ENCODE data around the gene PXT1.

PXT1 gene

GRCh38 chr6:36386495-36387439 lies 55.9 kb downstream of the PXT1 start:
- Histone ChIP-seq H3K9ac (ENCODE audit: low read length) (peak overlapping the region; percentile 4), H3K23ac (ENCODE audit: low read length) (peak overlapping the region; percentile 37), H3K79me1 (ENCODE audit: low read length) (no peaks in the 10 kb centered on the region), H3K79me2 (ENCODE audit: control insufficient read depth, insufficient read depth, low read length) (no peaks in the 10 kb centered on the region), H3K27me3 (ENCODE audit: insufficient read depth, low read length, poor library complexity) (peaks cover 30% of the 10 kb centered on the region), H3K27ac (ENCODE audit: low read depth, low read length) (no peak overlapping the region), H2AK5ac (ENCODE audit: low read length) (no peak overlapping the region), H3K18ac (ENCODE audit: low read length) (no peak overlapping the region), H4K8ac (ENCODE audit: low read depth, low read length) (no peak overlapping the region), H4K5ac (ENCODE audit: low read length) (no peak overlapping the region), H3K4me3 (ENCODE audit: low read length) (no peak overlapping the region), H3K4me1 (ENCODE audit: control insufficient read depth, low read depth, low read length) (no peaks in the 10 kb centered on the region), H3K4me2 (ENCODE audit: low read length) (peak overlapping the region; percentile 69), H3K36me3 (ENCODE audit: control insufficient read depth, insufficient read depth, low read length) (no peaks in the 10 kb centered on the region), H2BK15ac (replicated peaks; ENCODE audit: low read depth) (no peak overlapping the region), H3K4ac (ENCODE audit: low read depth, low read length) (no peak overlapping the region), H3K56ac (ENCODE audit: low read length) (peak overlapping the region; percentile 27), H2BK120ac (ENCODE audit: low read depth, low read length) (no peak overlapping the region), H2BK5ac (ENCODE audit: low read length) (no peak overlapping the region)
- no CpG with 5 or more reads among the region's 33 CpGs for WGBS (ENCODE audit: extremely low coverage, insufficient coverage, low lambda C conversion rate)
- peak; percentile 56 for DNase-seq

DNA sequence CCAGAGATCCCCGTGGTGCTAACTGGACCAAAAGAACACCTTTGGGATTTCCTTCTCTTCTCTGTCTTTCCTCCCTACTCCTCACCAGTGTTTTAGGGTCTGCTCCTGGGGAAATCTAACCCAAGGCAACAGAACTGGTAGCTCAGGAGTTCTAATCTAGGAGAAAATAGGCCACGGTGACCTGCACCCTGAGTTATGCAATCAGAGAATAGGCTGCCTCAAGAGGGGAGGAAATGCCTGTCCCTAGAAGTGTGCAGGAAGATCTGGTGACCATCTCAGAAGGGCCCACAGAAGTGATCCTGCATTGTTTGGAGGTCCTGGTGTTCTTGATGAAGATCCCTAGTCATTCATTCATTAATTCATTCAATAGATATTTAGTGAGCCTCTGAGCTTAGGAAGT lies 58.6 kb downstream of the PXT1 start:
- no CpG with 5 or more reads among the region's 2 CpGs for WGBS (ENCODE audit: extremely low coverage, insufficient coverage, low lambda C conversion rate)

DNA sequence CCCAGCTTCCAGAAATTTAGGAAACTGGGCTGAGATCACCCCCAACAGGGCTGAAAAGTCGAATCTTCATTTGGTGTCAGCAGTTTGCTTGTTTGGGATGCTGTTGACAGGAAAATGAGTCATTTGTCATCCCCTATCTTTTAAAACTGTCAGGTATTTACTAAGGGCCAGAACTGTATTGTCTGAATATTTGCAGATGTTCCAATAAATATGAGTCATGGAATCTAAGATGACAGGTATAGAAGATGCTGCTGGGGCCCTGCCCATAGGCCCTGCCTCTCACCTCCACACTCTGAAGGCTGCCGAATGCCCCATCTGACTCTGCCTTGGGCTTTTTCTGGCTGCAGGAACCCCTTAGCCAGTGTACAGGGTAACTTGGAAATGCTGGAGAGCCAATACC lies 59.0 kb downstream of the PXT1 start:
- Histone ChIP-seq H4K8ac (ENCODE audit: low read depth, low read length) (no peak overlapping the region), H3K18ac (ENCODE audit: low read length) (no peak overlapping the region), H3K27ac (ENCODE audit: low read depth, low read length) (no peak overlapping the region), H3K79me1 (ENCODE audit: low read length) (no peaks in the 10 kb centered on the region), H2BK5ac (ENCODE audit: low read length) (no peak overlapping the region), H3K27me3 (ENCODE audit: insufficient read depth, low read length, poor library complexity) (peaks cover 29% of the 10 kb centered on the region), H2AK5ac (ENCODE audit: low read length) (no peak overlapping the region), H2BK120ac (ENCODE audit: low read depth, low read length) (no peak overlapping the region), H4K5ac (ENCODE audit: low read length) (no peak overlapping the region), H3K4me2 (ENCODE audit: low read length) (no peak overlapping the region), H3K4ac (ENCODE audit: low read depth, low read length) (no peak overlapping the region), H3K4me1 (ENCODE audit: control insufficient read depth, low read depth, low read length) (no peaks in the 10 kb centered on the region), H2BK15ac (replicated peaks; ENCODE audit: low read depth) (no peak overlapping the region), H3K56ac (ENCODE audit: low read length) (no peak overlapping the region), H3K36me3 (ENCODE audit: control insufficient read depth, insufficient read depth, low read length) (no peaks in the 10 kb centered on the region), H3K23ac (ENCODE audit: low read length) (no peak overlapping the region), H3K9ac (ENCODE audit: low read length) (no peak overlapping the region), H3K79me2 (ENCODE audit: control insufficient read depth, insufficient read depth, low read length) (no peaks in the 10 kb centered on the region), H3K4me3 (ENCODE audit: low read length) (no peak overlapping the region)
- DNase-seq = no peak
- no CpG with 5 or more reads among the region's 2 CpGs for WGBS (ENCODE audit: extremely low coverage, insufficient coverage, low lambda C conversion rate)

More for the DNA sequence above, 58.6 kb downstream of the PXT1 start:
- no peak overlapping the region for H3K4me2 ChIP-seq (ENCODE audit: low read length)
- no peak overlapping the region for H3K4me3 ChIP-seq (ENCODE audit: low read length)
- no peak overlapping the region for H2BK15ac ChIP-seq (replicated peaks; ENCODE audit: low read depth)
- H3K36me3 ChIP-seq (ENCODE audit: control insufficient read depth, insufficient read depth, low read length) = no peaks in the 10 kb centered on the region
- H3K9ac ChIP-seq (ENCODE audit: low read length) = no peak overlapping the region
- no peak overlapping the region for H3K4ac ChIP-seq (ENCODE audit: low read depth, low read length)
- H3K56ac ChIP-seq (ENCODE audit: low read length) = no peak overlapping the region
- H2AK5ac ChIP-seq (ENCODE audit: low read length) = no peak overlapping the region
- no peaks in the 10 kb centered on the region for H3K4me1 ChIP-seq (ENCODE audit: control insufficient read depth, low read depth, low read length)
- DNase-seq = no peak
- no peak overlapping the region for H2BK120ac ChIP-seq (ENCODE audit: low read depth, low read length)
- peaks cover 30% of the 10 kb centered on the region for H3K27me3 ChIP-seq (ENCODE audit: insufficient read depth, low read length, poor library complexity)
- H3K18ac ChIP-seq (ENCODE audit: low read length) = no peak overlapping the region
- H2BK5ac ChIP-seq (ENCODE audit: low read length) = no peak overlapping the region
- no peak overlapping the region for H3K23ac ChIP-seq (ENCODE audit: low read length)
- H3K79me2 ChIP-seq (ENCODE audit: control insufficient read depth, insufficient read depth, low read length) = no peaks in the 10 kb centered on the region
- no peaks in the 10 kb centered on the region for H3K79me1 ChIP-seq (ENCODE audit: low read length)
- no peak overlapping the region for H3K27ac ChIP-seq (ENCODE audit: low read depth, low read length)
- H4K8ac ChIP-seq (ENCODE audit: low read depth, low read length) = no peak overlapping the region
- no peak overlapping the region for H4K5ac ChIP-seq (ENCODE audit: low read length)

GRCh38 chr6:36382976-36383375 lies 59.7 kb downstream of the PXT1 start:
- H3K4me2 ChIP-seq (ENCODE audit: low read length) = no peak overlapping the region
- no peak overlapping the region for H4K5ac ChIP-seq (ENCODE audit: low read length)
- no peak overlapping the region for H3K23ac ChIP-seq (ENCODE audit: low read length)
- no peak overlapping the region for H4K8ac ChIP-seq (ENCODE audit: low read depth, low read length)
- H3K9ac ChIP-seq (ENCODE audit: low read length) = no peak overlapping the region
- H3K27ac ChIP-seq (ENCODE audit: low read depth, low read length) = no peak overlapping the region
- H3K56ac ChIP-seq (ENCODE audit: low read length) = no peak overlapping the region
- no peak overlapping the region for H3K4me3 ChIP-seq (ENCODE audit: low read length)
- WGBS (ENCODE audit: extremely low coverage, insufficient coverage, low lambda C conversion rate) = no CpG with 5 or more reads among the region's 4 CpGs
- H3K18ac ChIP-seq (ENCODE audit: low read length) = no peak overlapping the region
- H3K79me1 ChIP-seq (ENCODE audit: low read length) = no peaks in the 10 kb centered on the region
- H2BK120ac ChIP-seq (ENCODE audit: low read depth, low read length) = no peak overlapping the region
- peaks cover 25% of the 10 kb centered on the region for H3K27me3 ChIP-seq (ENCODE audit: insufficient read depth, low read length, poor library complexity)
- H3K36me3 ChIP-seq (ENCODE audit: control insufficient read depth, insufficient read depth, low read length) = no peaks in the 10 kb centered on the region
- H2AK5ac ChIP-seq (ENCODE audit: low read length) = no peak overlapping the region
- H3K4me1 ChIP-seq (ENCODE audit: control insufficient read depth, low read depth, low read length) = no peaks in the 10 kb centered on the region
- H2BK5ac ChIP-seq (ENCODE audit: low read length) = no peak overlapping the region
- no peak for DNase-seq
- no peak overlapping the region for H2BK15ac ChIP-seq (replicated peaks; ENCODE audit: low read depth)
- H3K79me2 ChIP-seq (ENCODE audit: control insufficient read depth, insufficient read depth, low read length) = no peaks in the 10 kb centered on the region
- no peak overlapping the region for H3K4ac ChIP-seq (ENCODE audit: low read depth, low read length)

- Histone ChIP-seq H3K27me3 (ENCODE audit: insufficient read depth, low read length, poor library complexity) (peaks cover 14% of the 10 kb centered on the region), H2BK120ac (ENCODE audit: low read depth, low read length) (no peak overlapping the region), H3K18ac (ENCODE audit: low read length) (no peak overlapping the region), H3K4me2 (ENCODE audit: low read length) (no peak overlapping the region), H3K36me3 (ENCODE audit: control insufficient read depth, insufficient read depth, low read length) (no peaks in the 10 kb centered on the region), H2BK5ac (ENCODE audit: low read length) (no peak overlapping the region), H3K79me2 (ENCODE audit: control insufficient read depth, insufficient read depth, low read length) (no peaks in the 10 kb centered on the region), H3K4ac (ENCODE audit: low read depth, low read length) (no peak overlapping the region), H3K4me1 (ENCODE audit: control insufficient read depth, low read depth, low read length) (no peaks in the 10 kb centered on the region), H3K27ac (ENCODE audit: low read depth, low read length) (no peak overlapping the region), H4K5ac (ENCODE audit: low read length) (no peak overlapping the region), H3K79me1 (ENCODE audit: low read length) (no peaks in the 10 kb centered on the region), H2AK5ac (ENCODE audit: low read length) (no peak overlapping the region), H3K23ac (ENCODE audit: low read length) (no peak overlapping the region), H3K4me3 (ENCODE audit: low read length) (no peak overlapping the region), H4K8ac (ENCODE audit: low read depth, low read length) (no peak overlapping the region), H3K56ac (ENCODE audit: low read length) (no peak overlapping the region), H2BK15ac (replicated peaks; ENCODE audit: low read depth) (no peak overlapping the region), H3K9ac (ENCODE audit: low read length) (no peak overlapping the region)
- no CpG with 5 or more reads among the region's 9 CpGs for WGBS (ENCODE audit: extremely low coverage, insufficient coverage, low lambda C conversion rate)
- no peak for DNase-seq
Measured at GRCh38 chr6:36381502-36382389, 60.9 kb downstream of the PXT1 start.
